ENCODE data around the gene STIM2.
"Not testable (repeated sequence)": the region's sequence is repeated elsewhere in the genome, so short reads cannot be mapped to it uniquely, and the experiment has no call there.

Gene STIM2

DNA sequence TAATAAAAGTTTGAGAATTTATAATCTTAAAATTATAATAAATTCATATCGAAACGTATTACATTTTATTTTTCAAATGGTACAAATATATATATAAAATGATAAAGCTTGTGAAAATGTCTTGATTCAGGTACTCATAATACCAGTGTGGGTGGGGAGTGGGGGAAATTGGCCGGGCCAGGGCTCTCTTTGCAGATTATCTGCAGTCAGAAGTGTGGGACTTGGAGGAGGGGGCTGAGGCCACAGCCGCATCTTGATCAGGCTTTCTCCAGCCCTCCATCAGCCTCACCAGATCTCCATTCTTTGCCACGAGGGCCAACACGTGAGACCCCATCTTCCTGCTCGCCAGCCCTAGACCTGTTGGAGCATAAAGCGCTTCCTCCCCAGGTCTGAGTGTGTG, 86.7 kb downstream of the STIM2 start:
- Mint-ChIP-seq H3K4me3 (no peak overlapping the region), H3K36me3 (peaks cover 31% of the 10 kb centered on the region), H3K27ac (no peak overlapping the region), H3K9me3 (peaks cover 7% of the 10 kb centered on the region), H3K4me1 (peaks cover 8% of the 10 kb centered on the region), H3K27me3 (no peaks in the 10 kb centered on the region)
- DNase-seq = no peak
- CTCF ChIA-PET = no interaction called here

DNA sequence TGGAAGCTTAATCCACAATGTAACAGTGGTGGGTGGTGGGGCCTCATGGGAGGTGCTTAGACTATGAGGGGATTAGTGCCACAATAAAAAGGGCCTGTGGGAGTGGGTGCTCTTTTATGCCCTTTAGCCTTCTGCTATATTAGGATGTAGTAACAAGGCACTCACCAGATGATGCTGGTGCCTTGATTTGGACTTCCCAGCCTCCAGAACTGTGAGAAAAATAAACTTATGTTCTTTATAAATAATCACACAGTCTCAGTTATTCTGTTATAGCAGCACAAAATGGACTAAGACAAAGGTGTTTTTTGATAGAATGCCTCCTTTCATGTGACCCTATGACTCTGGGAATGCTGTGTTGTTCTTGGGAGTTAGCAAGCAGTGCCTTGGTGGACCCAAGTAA, 89.8 kb downstream of the STIM2 start:
- CTCF ChIA-PET = no interaction called here
- DNase-seq = no peak
- no peaks in the 10 kb centered on the region for H3K27me3 Mint-ChIP-seq
- peaks cover 6% of the 10 kb centered on the region for H3K4me1 Mint-ChIP-seq
- H3K36me3 Mint-ChIP-seq = peaks cover 21% of the 10 kb centered on the region
- H3K4me3 Mint-ChIP-seq = no peak overlapping the region
- H3K27ac Mint-ChIP-seq = no peak overlapping the region
- peaks cover 7% of the 10 kb centered on the region for H3K9me3 Mint-ChIP-seq

DNA sequence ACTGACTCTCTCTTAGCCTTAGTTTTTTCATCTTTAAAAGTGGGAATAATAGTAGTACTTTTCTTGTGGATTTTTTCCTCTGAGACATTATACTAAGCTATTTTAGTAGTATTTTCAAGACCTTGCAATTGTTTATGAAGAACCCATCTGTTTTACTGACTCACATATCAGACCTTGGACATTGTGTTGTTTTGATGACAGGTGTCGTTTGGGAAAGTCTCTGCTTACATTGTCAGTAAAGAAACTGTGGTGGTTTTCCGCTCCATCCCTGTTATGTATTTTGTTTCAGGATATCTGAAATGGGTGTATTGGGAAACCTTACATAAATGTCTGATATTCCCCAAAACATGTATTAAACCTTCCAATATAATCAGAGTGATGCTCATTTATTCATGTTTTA, 92.2 kb downstream of the STIM2 start:
- CTCF ChIA-PET = no interaction called here
- Mint-ChIP-seq H3K4me1 (no peaks in the 10 kb centered on the region), H3K27ac (no peak overlapping the region), H3K9me3 (peaks cover 7% of the 10 kb centered on the region), H3K36me3 (peaks cover 14% of the 10 kb centered on the region), H3K4me3 (no peak overlapping the region), H3K27me3 (no peaks in the 10 kb centered on the region)
- DNase-seq = no peak

DNA sequence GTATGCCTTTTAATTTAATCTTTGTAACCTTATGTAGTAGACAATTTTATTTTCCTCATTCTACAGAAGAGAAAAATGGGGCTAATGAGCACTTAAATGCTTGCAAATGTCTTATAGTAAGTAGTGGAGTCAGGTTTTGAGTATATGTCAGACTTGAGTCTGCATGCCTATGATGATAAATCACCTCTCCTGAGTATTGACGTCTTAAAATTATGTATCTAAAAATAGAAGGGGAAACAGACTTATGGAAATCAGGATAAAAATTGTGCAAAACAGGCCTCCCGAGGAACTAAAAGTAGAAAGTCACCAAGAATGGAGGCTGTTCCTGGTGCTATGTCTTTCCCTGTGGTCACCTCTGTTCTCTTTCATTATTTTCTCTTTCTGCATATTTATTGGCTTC, 92.7 kb downstream of the STIM2 start:
- H3K4me3 Mint-ChIP-seq = no peak overlapping the region
- peaks cover 2% of the 10 kb centered on the region for H3K4me1 Mint-ChIP-seq
- no peaks in the 10 kb centered on the region for H3K27me3 Mint-ChIP-seq
- CTCF ChIA-PET = no interaction called here
- DNase-seq = no peak
- H3K36me3 Mint-ChIP-seq = peaks cover 11% of the 10 kb centered on the region
- H3K27ac Mint-ChIP-seq = no peak overlapping the region
- peaks cover 7% of the 10 kb centered on the region for H3K9me3 Mint-ChIP-seq

DNA sequence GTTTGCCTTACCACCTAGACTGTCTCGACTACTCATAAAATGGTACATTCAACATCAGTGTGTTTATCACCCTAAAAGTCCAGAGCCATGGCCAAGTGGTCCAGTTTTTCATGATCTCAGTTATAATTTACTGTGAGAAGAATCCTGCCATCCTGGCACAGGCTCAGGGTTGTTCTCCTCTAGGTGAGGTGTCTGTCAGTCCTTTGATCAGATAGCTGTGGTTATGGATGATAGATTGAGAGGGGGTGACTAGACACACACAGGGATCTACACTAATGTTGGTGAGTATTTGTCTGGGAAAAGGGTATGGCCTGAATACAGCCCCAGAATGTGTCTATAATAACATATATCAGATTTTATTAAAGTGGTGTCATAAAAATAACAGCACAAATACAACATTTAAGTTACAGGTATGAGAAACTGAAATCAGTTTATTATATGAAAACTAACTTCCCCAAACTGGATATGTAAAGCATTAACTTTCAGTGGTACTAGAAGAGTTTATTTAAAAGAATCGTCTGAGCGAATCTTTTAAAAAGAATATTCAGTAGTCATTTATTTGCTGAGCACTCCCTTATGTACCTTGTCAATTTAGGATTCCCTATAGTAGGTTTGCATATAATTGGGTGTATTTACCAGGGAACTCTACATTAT, 93.3 kb downstream of the STIM2 start:
- H3K36me3 Mint-ChIP-seq = peaks cover 15% of the 10 kb centered on the region
- CTCF ChIA-PET = no interaction called here
- no peak overlapping the region for H3K4me3 Mint-ChIP-seq
- peaks cover 7% of the 10 kb centered on the region for H3K9me3 Mint-ChIP-seq
- peaks cover 8% of the 10 kb centered on the region for H3K4me1 Mint-ChIP-seq
- no peak overlapping the region for H3K27ac Mint-ChIP-seq
- H3K27me3 Mint-ChIP-seq = no peaks in the 10 kb centered on the region
- DNase-seq = no peak

DNA sequence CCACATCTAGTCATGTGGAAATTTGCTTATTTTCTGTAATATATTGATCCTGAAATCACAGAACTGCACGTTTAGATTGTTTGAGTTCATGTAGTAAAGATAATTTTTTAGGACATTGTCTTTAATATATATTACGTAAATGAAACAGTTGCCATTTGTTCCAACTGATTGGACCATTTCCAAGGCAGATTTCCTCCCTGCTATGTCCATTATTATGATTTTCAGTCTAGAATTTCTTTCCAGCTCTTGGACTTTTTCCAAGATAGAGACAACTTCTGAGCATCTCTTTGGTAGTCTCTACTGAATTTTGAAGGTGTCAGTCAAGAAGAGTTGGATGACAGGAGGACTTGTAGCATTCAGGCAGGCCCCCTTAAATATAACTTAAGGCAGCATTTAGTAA, 94.6 kb downstream of the STIM2 start:
- DNase-seq = no peak
- H3K27me3 Mint-ChIP-seq = no peaks in the 10 kb centered on the region
- H3K9me3 Mint-ChIP-seq = peaks cover 6% of the 10 kb centered on the region
- peaks cover 20% of the 10 kb centered on the region for H3K4me1 Mint-ChIP-seq
- H3K4me3 Mint-ChIP-seq = no peak overlapping the region
- H3K27ac Mint-ChIP-seq = no peak overlapping the region
- CTCF ChIA-PET = no interaction called here
- H3K36me3 Mint-ChIP-seq = peaks cover 24% of the 10 kb centered on the region

DNA sequence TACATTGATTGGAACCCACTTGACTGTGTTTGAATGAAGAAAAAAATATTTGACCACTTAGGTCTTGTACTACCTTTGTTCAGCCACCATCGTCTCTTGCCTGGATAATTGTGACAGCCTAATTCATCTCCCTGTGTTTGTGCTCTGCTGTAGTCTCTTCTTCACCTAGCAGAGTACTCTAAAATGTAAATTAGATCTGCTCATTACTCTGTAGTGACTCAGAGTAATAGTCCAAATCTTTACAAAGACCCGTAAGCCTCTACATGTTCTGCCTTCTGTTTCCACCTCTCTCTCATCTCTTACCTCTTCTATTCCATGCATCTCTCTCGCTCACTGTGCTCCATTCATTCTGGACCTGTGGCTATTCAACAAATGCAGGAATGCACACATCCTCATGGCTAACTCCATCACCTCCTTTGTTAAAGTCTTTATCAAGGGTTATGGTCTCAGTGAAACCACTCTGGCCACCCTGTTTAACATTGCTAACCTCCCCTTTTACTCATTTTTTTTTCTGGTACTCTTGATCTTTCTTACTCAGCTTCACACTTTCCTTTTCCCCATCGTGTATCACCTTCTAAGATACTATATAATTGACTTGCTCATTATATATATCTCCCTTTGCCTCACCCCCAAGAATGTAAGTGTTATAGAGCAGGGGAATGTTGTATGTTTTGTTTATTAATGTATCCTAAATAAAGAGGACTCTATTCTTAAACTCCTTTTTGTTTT, 98.4 kb downstream of the STIM2 start:
- no peaks in the 10 kb centered on the region for H3K9me3 Mint-ChIP-seq
- CTCF ChIA-PET = no interaction called here
- H3K4me1 Mint-ChIP-seq = peaks cover 20% of the 10 kb centered on the region
- no peak overlapping the region for H3K4me3 Mint-ChIP-seq
- H3K36me3 Mint-ChIP-seq = peaks cover 23% of the 10 kb centered on the region
- peak overlapping the region; percentile 46 for H3K27ac Mint-ChIP-seq
- H3K27me3 Mint-ChIP-seq = no peaks in the 10 kb centered on the region
- no peak for DNase-seq

DNA sequence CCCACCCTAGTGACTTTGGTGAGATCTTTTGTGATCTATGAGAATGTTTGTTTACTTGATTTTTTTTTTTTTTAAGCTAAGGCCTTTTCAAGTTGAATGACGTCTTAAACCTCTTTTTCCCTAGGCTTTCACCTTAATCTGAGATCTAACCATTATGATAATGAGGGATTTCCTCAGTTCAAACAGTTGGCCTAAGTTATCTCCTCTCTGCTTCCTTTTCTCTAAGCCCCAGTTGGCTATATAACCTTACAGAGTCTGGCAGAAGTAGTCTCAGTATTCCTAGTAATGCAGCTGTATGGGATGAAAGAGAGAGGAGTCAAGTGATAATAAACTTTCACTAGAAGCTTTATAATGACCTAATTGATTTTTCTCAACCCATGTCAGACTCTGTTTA, 99.0 kb downstream of the STIM2 start:
- CTCF ChIA-PET = no interaction called here
- no peak for DNase-seq
- no peaks in the 10 kb centered on the region for H3K27me3 Mint-ChIP-seq
- peak overlapping the region; percentile 46 for H3K27ac Mint-ChIP-seq
- H3K9me3 Mint-ChIP-seq = no peaks in the 10 kb centered on the region
- H3K4me3 Mint-ChIP-seq = no peak overlapping the region
- peaks cover 28% of the 10 kb centered on the region for H3K36me3 Mint-ChIP-seq
- H3K4me1 Mint-ChIP-seq = peaks cover 20% of the 10 kb centered on the region

DNA sequence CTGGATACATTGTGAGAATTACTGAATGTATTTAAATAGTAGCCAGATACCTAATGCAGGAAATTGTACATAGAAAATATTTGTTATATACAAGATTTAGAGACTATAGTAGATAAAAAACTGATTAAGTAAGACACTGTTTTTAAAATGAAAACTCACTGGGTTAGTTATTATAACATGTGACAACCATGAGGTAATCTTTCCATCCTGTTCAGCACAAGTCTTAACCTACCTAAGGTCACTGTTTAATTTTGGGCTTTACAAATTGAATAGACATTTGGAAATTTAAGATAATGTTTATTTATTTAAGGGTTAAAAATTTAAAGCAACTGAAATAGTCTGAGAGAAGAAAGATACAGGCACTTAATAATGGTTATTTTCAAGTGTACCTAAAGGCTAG, 102.1 kb downstream of the STIM2 start:
- Mint-ChIP-seq H3K9me3 (no peaks in the 10 kb centered on the region), H3K36me3 (peaks cover 38% of the 10 kb centered on the region), H3K4me1 (peaks cover 22% of the 10 kb centered on the region), H3K27ac (no peak overlapping the region), H3K27me3 (no peaks in the 10 kb centered on the region), H3K4me3 (no peak overlapping the region)
- DNase-seq = no peak
- CTCF ChIA-PET = no interaction called here

DNA sequence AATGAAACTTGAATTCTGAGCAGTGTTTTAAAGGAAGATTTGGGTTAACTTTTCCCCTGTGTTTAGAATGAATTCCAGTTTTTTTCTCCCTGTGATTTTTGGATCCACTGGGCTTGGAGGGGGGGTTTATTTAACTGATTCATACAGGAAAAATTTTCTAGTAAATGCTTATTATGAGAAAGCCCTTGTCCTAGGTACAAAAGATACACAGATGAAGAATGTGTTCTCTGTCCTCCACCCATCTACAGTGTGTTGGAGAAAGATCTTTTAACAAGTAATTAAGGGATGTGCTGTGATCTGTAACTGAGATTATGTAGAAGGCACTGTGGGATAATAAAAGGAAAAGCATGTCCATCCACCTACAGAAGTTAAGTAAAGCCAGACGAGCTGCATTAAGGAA, 103.9 kb downstream of the STIM2 start:
- H3K27me3 Mint-ChIP-seq = no peaks in the 10 kb centered on the region
- H3K4me1 Mint-ChIP-seq = peaks cover 8% of the 10 kb centered on the region
- no peak for DNase-seq
- no peaks in the 10 kb centered on the region for H3K9me3 Mint-ChIP-seq
- H3K27ac Mint-ChIP-seq = no peak overlapping the region
- CTCF ChIA-PET = interaction anchor here (0.9 kb wide), 1 partner anchor 12 kb away, joined by 3 read pairs; no protein-coding TSS in a partner anchor
- H3K36me3 Mint-ChIP-seq = peaks cover 32% of the 10 kb centered on the region
- H3K4me3 Mint-ChIP-seq = no peak overlapping the region

DNA sequence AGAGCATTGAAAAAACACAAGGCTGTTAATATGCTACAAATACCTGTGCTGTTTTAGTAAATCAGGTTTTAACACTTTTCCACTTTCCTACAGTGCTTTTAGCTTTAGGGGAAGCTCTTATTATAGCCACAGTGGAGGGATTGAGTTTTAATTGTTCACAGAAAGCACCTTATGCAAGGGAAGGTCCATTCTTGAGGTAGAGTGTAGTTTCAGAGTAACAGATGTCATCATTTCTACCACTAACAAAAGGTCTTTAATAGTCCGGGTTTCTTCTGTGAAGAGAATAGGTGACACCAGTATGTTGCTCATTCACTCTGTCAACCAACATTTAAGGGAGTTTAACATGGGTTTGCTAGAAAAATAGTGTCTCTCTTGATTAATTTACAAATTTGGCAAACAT, 104.4 kb downstream of the STIM2 start:
- Mint-ChIP-seq H3K36me3 (peaks cover 29% of the 10 kb centered on the region), H3K4me3 (no peak overlapping the region), H3K27me3 (no peaks in the 10 kb centered on the region), H3K27ac (no peak overlapping the region), H3K4me1 (peaks cover 3% of the 10 kb centered on the region), H3K9me3 (no peaks in the 10 kb centered on the region)
- DNase-seq = no peak
- CTCF ChIA-PET = no interaction called here

DNA sequence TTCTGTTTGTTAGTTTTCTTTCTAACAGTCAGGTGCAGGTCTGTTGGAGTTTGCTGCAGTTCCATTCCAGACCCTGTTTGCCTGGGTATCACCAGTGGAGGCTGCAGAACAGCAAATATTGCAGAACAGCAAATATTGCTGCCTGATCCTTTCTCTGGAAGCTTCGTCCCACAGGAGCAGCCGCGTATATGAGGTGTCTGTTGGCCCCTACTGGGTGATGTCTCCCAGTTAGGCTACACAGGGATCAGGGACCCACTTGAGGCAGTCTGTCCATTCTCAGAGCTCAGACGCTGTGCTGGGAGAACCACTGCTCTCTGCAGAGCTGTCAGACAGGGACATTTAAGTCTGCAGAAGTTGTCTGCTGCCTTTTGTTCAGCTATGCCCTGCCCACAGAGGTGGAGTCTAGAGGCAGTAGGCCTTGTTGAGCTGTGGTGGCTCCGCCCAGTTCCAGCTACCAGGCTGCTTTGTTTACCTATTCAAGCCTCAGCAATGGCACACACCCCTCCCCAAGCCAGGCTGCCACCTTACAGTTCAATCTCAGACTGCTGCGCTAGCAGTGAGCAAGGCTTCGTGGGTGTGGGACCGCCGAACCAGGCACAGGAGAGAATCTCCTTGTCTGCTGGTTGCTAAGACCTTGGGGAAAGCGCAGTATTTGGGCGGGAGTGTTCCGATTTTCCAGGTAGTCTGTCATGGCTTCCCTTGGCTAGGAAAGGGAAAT, 115.0 kb downstream of the STIM2 start:
- H3K36me3 Mint-ChIP-seq = peaks cover 50% of the 10 kb centered on the region

DNA sequence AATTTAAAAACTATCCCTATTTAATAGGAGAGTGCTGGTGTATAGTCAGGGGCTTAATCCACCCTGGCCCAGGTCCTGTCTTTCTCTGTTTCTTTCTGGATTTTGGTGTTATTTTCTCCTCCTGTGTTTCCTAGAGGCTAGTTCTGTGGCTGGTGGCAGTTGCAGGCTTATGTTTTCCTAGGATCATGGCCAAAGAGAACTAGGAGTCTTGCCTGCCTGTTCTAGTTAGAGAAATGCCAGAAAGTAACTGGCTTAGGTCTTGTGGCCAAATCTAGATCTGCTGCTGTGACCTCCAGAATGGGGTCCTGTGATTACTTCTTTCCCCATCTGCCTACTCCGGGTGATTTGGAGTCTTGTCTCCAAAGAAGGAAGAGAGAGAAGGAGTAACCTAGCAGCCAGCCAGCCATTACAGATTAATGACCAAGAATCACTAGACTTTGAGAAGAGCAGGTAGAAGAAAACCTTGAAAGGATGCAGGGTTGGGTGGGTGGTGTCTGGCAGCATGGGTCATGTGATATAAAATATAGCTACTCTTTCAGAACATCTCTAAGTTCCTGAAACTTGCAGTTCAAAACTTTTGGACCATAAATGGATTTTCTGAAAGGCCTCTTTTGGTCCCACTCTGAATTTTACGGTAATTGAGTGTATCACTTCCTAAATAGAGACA, 117.9 kb downstream of the STIM2 start:
- no peak overlapping the region for H3K4me3 Mint-ChIP-seq
- H3K27me3 Mint-ChIP-seq = no peaks in the 10 kb centered on the region
- CTCF ChIA-PET = no interaction called here
- H3K4me1 Mint-ChIP-seq = peaks cover 31% of the 10 kb centered on the region
- DNase-seq = no peak
- H3K27ac Mint-ChIP-seq = peak overlapping the region; percentile 25
- peaks cover 27% of the 10 kb centered on the region for H3K36me3 Mint-ChIP-seq
- H3K9me3 Mint-ChIP-seq = peaks cover 6% of the 10 kb centered on the region

More for the DNA sequence above, 115.0 kb downstream of the STIM2 start:
- DNase-seq = peak; percentile 21
- H3K27ac Mint-ChIP-seq, H3K27me3 Mint-ChIP-seq, H3K4me3 Mint-ChIP-seq, H3K9me3 Mint-ChIP-seq: not testable (repeated sequence)
- peaks cover 34% of the 10 kb centered on the region for H3K4me1 Mint-ChIP-seq
- CTCF ChIA-PET = interaction anchor here (1.1 to 1.6 kb wide), 2 partner anchors 10 to 11 kb away, joined by 3 to 4 read pairs; no protein-coding TSS in a partner anchor

DNA sequence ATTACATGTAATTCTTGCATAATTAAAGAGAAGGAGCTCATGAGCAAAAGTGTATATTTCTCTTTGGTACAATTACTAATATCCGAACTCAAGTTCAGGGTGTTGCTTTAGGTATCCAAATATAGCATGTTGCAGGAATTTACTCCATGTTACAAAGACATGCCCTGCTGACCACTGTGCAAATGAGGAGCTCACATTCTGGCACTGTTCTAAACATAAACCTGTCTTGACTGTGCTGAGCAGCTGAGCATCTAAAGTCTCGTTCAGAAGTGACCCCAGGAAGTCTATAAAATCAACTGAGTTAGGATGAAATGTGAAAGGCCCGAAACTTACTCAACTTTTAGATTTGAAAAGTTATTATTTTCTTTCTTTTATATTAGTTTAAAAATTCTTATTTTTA, 124.3 kb downstream of the STIM2 start:
- DNase-seq = no peak
- no peak overlapping the region for H3K4me3 Mint-ChIP-seq
- H3K36me3 Mint-ChIP-seq = peaks cover 25% of the 10 kb centered on the region
- H3K9me3 Mint-ChIP-seq = no peaks in the 10 kb centered on the region
- H3K27me3 Mint-ChIP-seq = no peaks in the 10 kb centered on the region
- peaks cover 38% of the 10 kb centered on the region for H3K4me1 Mint-ChIP-seq
- CTCF ChIA-PET = interaction anchor here (1.1 to 1.8 kb wide), 3 partner anchors 10 to 526 kb away, joined by 4 to 5 read pairs (median 5); no protein-coding TSS in a partner anchor
- no peak overlapping the region for H3K27ac Mint-ChIP-seq
